HG03066 (cell line): ENCODE results near the gene SRRD.

Experiments
- ATAC-seq: cut with Tn5 transposase; IDR thresholded peaks from one replicate; pipeline ENCODE4 v1.9.1; 2021; ENCODE audit warnings: low read depth; ENCODE audit not compliant: unreplicated experiment

SRRD gene

GRCh38 chr22:26453216-26453615, 30.5 kb upstream of the SRRD start:
- ATAC-seq, result no peak

GRCh38 chr22:26453812-26454500, 29.7 kb upstream of the SRRD start:
- no peak for ATAC-seq

- ATAC-seq, result no peak
Measured at GRCh38 chr22:26457661-26458272, 25.9 kb upstream of the SRRD start.

- ATAC-seq, result no peak
Measured at GRCh38 chr22:26460202-26460601, 23.5 kb upstream of the SRRD start.

- no peak for ATAC-seq
Measured at GRCh38 chr22:26461188-26461810, 22.4 kb upstream of the SRRD start.

- no peak for ATAC-seq
Measured at GRCh38 chr22:26462051-26462450, 21.6 kb upstream of the SRRD start.

GRCh38 chr22:26462641-26463040, 21.0 kb upstream of the SRRD start:
- no peak for ATAC-seq

GRCh38 chr22:26463101-26463661, 20.5 kb upstream of the SRRD start:
- ATAC-seq, result no peak

GRCh38 chr22:26463688-26464087, 20.0 kb upstream of the SRRD start:
- no peak for ATAC-seq

- ATAC-seq, result no peak
Measured at GRCh38 chr22:26464312-26464711, 19.4 kb upstream of the SRRD start.

- no peak for ATAC-seq
Measured at GRCh38 chr22:26466196-26466595, 17.5 kb upstream of the SRRD start.

- no peak for ATAC-seq
Measured at GRCh38 chr22:26470807-26471206, 12.9 kb upstream of the SRRD start.

GRCh38 chr22:26471522-26471921, 12.2 kb upstream of the SRRD start:
- no peak for ATAC-seq

GRCh38 chr22:26474682-26475081, 9.0 kb upstream of the SRRD start:
- no peak for ATAC-seq

GRCh38 chr22:26476705-26477340, 6.9 kb upstream of the SRRD start:
- no peak for ATAC-seq

GRCh38 chr22:26477341-26477731, 6.3 kb upstream of the SRRD start:
- no peak for ATAC-seq

GRCh38 chr22:26479043-26479791, 4.5 kb upstream of the SRRD start:
- ATAC-seq, result no peak

GRCh38 chr22:26479792-26480610, 3.7 kb upstream of the SRRD start:
- ATAC-seq, result no peak

- ATAC-seq, result no peak
Measured at GRCh38 chr22:26480611-26480932, 3.1 kb upstream of the SRRD start.
